Esophagus muscularis mucosa (tissue), 4 donors: Measurements from ENCODE around the gene GNA14. TPM values are rescaled to one million over a fixed set of nuclear protein-coding genes. Genes with fewer than 3 reads are reported as not detected.

ENCODE experiments used
- DNase-seq: peaks from one replicate; pipeline ENCODE4 v3.0.0-alpha.2; 2017; ENCODE audit errors: extremely low spot score
- H3K27ac ChIP-seq, 4 donors: fragments of 200-600 bp; sonication (generic); replicated peaks in 1 of 4; 1 replicate in 3 of 4; 2 replicates in 1 of 4; pipeline ENCODE4 v1.5.1; 2016 to 2019; ENCODE audit warnings: mild to moderate bottlenecking in 1 of 4
- H3K27me3 ChIP-seq, 4 donors: fragments of 200-600 bp; sonication (generic); one replicate each; pipeline versions ENCODE4 v1.5.1 to v1.6.0; 2016 to 2019
- H3K36me3 ChIP-seq, 4 donors: fragments of 200-600 bp; sonication (generic); one replicate each; pipeline ENCODE4 v1.5.1; 2016 to 2019
- H3K4me1 ChIP-seq, 4 donors: fragments of 200-600 bp; sonication (generic); one replicate each; pipeline ENCODE4 v1.5.1; 2016 to 2019
- H3K4me3 ChIP-seq, 4 donors: fragments of 200-600 bp; sonication (generic); 1 replicate in 2 of 4; 2 replicates in 2 of 4; pipeline ENCODE4 v1.5.1; 2016 to 2019; ENCODE audit warnings: mild to moderate bottlenecking in 4 of 4, moderate library complexity in 1 of 4
- H3K9me3 ChIP-seq, 4 donors: fragments of 200-600 bp; sonication (generic); 1 replicate in 3 of 4; 2 replicates in 1 of 4; pipeline ENCODE4 v1.5.1; 2016 to 2019
- EP300 ChIP-seq: sonication (generic); formaldehyde crosslinking; IDR thresholded peaks from one replicate; pipeline ENCODE4 v1.6.1; 2017; ENCODE audit warnings: antibody characterized with exemption
- POLR2A ChIP-seq: fragments of 450-650 bp; IDR thresholded peaks from one replicate; pipeline ENCODE4 v1.6.1; 2017; ENCODE audit warnings: antibody characterized with exemption, moderate library complexity, mild to moderate bottlenecking, low read depth
- POLR2AphosphoS5 ChIP-seq, 2 donors: sonication (generic); formaldehyde crosslinking; IDR thresholded peaks; one replicate each; pipeline ENCODE4 v1.6.1; 2017; ENCODE audit warnings: antibody characterized with exemption in 2 of 2
- WGBS: methylation state at CpG from one replicate; pipeline ENCODE4 v1.1.5; 2018; 5-methylcytosine and 5-hydroxymethylcytosine counted together
- intact Hi-C: fragments of 100-400 bp; cut with DNase I; formaldehyde crosslinking; loops from one replicate; pipeline ENCODE4 v1.15.1; 2023
- total RNA-seq, 4 donors: library from RNA; depleted of rRNA; stranded (reverse); fragments of >200 nt; gene quantifications; one replicate each; pipeline versions ENCODE4 v1.1.0 to v1.2.1, GENCODE V29; 2016
- TF ChIP-seq, protein P1 (sequence below), 3 experiments: fragments of 200-600 bp in 2 of 3; fragments of 450-650 bp in 1 of 3; sonication (generic) in 2 of 3; IDR thresholded peaks; one replicate each; pipeline ENCODE4 v1.5.1; 2017 to 2019; ENCODE audit warnings: antibody characterized with exemption in 3 of 3, mild to moderate bottlenecking in 2 of 3, moderate library complexity in 1 of 3

GNA14 gene
- total RNA-seq, 4 donors from 2014 or later: 4.7 to 9.4 (median 7.4) TPM

DNA sequence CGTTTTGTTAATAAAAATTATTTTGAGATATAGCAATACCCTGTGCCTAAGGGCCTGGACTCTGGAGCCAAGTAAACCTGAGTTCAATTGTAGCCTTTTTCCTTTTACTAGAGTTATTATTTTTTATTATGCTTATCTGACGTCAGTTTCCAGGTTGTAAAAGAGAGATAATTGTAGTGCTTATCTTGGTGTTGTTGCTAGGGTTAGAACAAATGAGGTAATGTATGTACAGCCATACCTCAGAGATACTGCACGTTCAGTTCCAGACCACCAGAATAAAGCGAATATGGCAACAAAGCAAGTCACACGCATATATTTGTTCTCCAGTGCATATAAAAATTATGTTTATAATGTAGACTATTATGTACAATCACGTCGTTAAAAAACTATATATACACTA is 255.8 kb downstream of the GNA14 start:
- H3K4me1 ChIP-seq: no peaks in the 10 kb centered on the region
- TF ChIP-seq EP300 (no peak), POLR2AphosphoS5 (IDR thresholded peaks at IDR 0.05) (no peak), POLR2A (no peak)
- TF ChIP-seq, protein P1, sequence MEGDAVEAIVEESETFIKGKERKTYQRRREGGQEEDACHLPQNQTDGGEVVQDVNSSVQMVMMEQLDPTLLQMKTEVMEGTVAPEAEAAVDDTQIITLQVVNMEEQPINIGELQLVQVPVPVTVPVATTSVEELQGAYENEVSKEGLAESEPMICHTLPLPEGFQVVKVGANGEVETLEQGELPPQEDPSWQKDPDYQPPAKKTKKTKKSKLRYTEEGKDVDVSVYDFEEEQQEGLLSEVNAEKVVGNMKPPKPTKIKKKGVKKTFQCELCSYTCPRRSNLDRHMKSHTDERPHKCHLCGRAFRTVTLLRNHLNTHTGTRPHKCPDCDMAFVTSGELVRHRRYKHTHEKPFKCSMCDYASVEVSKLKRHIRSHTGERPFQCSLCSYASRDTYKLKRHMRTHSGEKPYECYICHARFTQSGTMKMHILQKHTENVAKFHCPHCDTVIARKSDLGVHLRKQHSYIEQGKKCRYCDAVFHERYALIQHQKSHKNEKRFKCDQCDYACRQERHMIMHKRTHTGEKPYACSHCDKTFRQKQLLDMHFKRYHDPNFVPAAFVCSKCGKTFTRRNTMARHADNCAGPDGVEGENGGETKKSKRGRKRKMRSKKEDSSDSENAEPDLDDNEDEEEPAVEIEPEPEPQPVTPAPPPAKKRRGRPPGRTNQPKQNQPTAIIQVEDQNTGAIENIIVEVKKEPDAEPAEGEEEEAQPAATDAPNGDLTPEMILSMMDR (IDR thresholded peaks at IDR 0.05): no peak
- no peaks in the 10 kb centered on the region for H3K27me3 ChIP-seq
- H3K9me3 ChIP-seq: no peaks in the 10 kb centered on the region
- H3K36me3 ChIP-seq: peaks cover 0 to 14% (median 2%) of the 10 kb centered on the region in 4 donors
- no peak overlapping the region for H3K4me3 ChIP-seq
- no peak overlapping the region for H3K27ac ChIP-seq
- DNase-seq: no peak
- 94% methylated on average over 7 of the region's 7 CpGs for WGBS
- intact Hi-C loops: no loop called here

DNA sequence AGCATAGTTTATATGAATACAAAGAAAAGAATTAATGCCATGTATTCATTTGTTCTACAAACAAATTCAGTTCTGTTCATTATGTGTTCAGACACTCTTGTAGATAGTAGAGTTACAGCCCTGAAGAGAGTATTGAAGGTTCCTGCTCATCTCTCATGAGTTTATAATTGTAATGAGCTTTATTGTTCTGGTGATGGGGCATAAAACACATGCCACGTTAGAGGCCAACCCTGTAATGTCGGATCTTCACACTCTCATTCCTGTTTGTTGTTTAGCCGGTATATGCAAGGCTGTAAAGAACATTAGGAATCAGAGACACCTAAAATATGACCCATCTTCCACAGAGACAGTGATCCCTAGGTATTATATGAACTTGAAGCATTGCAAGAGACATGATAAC is 256.3 kb downstream of the GNA14 start:
- no peak for DNase-seq
- peaks cover 0 to 14% (median 2%) of the 10 kb centered on the region in 4 donors for H3K36me3 ChIP-seq
- no peaks in the 10 kb centered on the region for H3K4me1 ChIP-seq
- H3K4me3 ChIP-seq: no peak overlapping the region
- 98% methylated on average over 3 of the region's 3 CpGs for WGBS
- H3K27ac ChIP-seq: no peak overlapping the region
- TF ChIP-seq, protein P1 (IDR thresholded peaks at IDR 0.05): no peak
- TF ChIP-seq POLR2A (no peak), EP300 (no peak), POLR2AphosphoS5 (IDR thresholded peaks at IDR 0.05) (no peak)
- H3K9me3 ChIP-seq: no peaks in the 10 kb centered on the region
- H3K27me3 ChIP-seq: no peaks in the 10 kb centered on the region
- intact Hi-C loops: no loop called here

DNA sequence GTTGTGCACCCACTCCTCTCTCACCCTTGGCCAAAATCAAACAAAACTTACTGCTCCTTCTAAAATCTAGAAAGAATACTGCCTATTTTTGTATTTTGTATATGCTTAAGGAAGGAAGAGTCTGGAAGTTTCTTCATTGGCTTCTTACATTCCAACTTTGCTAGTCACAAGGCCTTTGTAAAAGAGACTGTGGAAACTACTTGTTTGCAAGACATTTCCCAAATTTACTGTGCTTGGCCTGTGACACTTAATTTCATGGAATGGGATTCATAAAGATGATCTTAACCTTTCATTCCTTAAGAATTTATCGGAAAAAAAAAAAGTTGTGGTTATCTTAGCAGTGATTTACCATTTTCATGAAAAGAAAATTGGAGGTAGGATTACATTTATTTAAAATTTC is 261.9 kb downstream of the GNA14 start:
- H3K27me3 ChIP-seq: no peaks in the 10 kb centered on the region
- no peak for DNase-seq
- H3K4me3 ChIP-seq: no peak overlapping the region
- WGBS: 60% methylated on average over 1 of the region's 1 CpG
- TF ChIP-seq, protein P1 (IDR thresholded peaks at IDR 0.05): no peak
- TF ChIP-seq POLR2A (no peak), EP300 (no peak), POLR2AphosphoS5 (IDR thresholded peaks at IDR 0.05) (no peak)
- no peaks in the 10 kb centered on the region for H3K9me3 ChIP-seq
- no peak overlapping the region for H3K27ac ChIP-seq
- peaks cover 0 to 21% (median 11%) of the 10 kb centered on the region in 4 donors for H3K36me3 ChIP-seq
- no peaks in the 10 kb centered on the region for H3K4me1 ChIP-seq
- intact Hi-C loops: no loop called here

DNA sequence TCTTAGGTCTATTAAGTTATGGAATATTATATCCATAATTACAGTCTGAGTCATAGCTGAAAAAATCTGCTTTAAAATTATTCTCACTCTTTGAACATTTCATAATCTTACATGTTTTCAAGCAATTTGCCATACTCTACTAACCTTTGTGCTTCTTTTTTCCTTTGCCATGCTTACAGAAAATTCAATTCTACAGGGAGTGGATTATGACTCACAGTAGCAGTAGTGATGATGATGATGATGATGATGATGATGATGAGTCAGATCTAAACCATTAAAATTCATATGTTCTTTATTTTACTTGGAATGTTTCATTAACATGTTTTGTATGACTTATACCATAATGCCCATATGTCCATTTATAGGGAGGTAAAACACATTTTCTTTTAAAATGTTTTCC is 263.7 kb downstream of the GNA14 start:
- no peaks in the 10 kb centered on the region for H3K4me1 ChIP-seq
- no peaks in the 10 kb centered on the region for H3K27me3 ChIP-seq
- peaks cover 0 to 17% (median 5%) of the 10 kb centered on the region in 4 donors for H3K36me3 ChIP-seq
- no peak overlapping the region for H3K4me3 ChIP-seq
- H3K9me3 ChIP-seq: no peaks in the 10 kb centered on the region
- intact Hi-C loops: no loop called here
- H3K27ac ChIP-seq: no peak overlapping the region
- DNase-seq: no peak
- TF ChIP-seq POLR2A (no peak), POLR2AphosphoS5 (IDR thresholded peaks at IDR 0.05) (no peak), EP300 (no peak)
- TF ChIP-seq, protein P1 (IDR thresholded peaks at IDR 0.05): no peak

DNA sequence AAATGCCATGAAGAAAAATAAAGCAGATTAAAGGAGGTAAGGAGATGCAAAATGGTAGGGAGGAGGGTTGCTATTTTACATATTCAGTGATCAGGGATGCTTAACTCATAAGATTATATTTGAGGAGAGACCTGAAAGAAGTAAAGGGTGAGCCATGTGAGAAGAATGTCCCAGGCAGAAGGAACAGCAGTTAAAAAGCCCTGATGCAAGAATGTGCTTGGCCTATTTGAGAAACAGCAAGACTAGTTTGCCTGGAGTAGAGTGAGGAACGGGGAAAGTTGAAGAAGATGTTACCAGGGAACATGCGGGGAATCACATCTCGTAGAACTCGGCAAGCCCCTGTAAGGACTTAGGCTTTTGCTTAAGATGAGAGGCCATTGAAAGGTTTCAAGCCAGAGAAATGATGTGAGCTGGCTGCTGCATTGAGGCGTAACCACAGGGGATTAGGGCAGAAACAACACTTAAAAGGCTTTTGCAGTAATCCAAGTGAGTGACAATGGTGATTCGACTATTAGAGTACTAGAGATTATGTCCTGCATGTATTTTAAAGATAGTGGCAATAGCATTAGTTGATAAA is 272.1 kb downstream of the GNA14 start:
- intact Hi-C loops: no loop called here
- no peaks in the 10 kb centered on the region for H3K4me1 ChIP-seq
- H3K9me3 ChIP-seq: no peaks in the 10 kb centered on the region
- no peak for TF ChIP-seq POLR2A
- TF ChIP-seq EP300: no peak
- TF ChIP-seq, protein P1 (IDR thresholded peaks at IDR 0.05): no peak
- TF ChIP-seq POLR2AphosphoS5 (IDR thresholded peaks at IDR 0.05): no peak
- WGBS: 93% methylated on average over 6 of the region's 6 CpGs
- H3K36me3 ChIP-seq: peaks cover 4 to 8% (median 5%) of the 10 kb centered on the region in 4 donors
- H3K27ac ChIP-seq: no peak overlapping the region
- no peak overlapping the region for H3K4me3 ChIP-seq
- no peak for DNase-seq
- no peaks in the 10 kb centered on the region for H3K27me3 ChIP-seq
